H9 (cell line): ENCODE data around the gene DCTN1. TPM values are rescaled to one million over a fixed set of nuclear protein-coding genes. Genes with fewer than 3 reads are reported as not detected.

Source experiments
- DNase-seq: peaks from one replicate; pipeline ENCODE4 v3.0.0-alpha.2; 2017
- H2AFZ ChIP-seq: one replicate; pipeline ENCODE4 v1.6.1; 2013; ENCODE audit warnings: mild to moderate bottlenecking, low read length, control low read depth, moderate library complexity
- H2AK5ac ChIP-seq: 2 replicates; pipeline ENCODE4 v1.6.1; 2013; ENCODE audit warnings: low read length, control low read depth, mixed read lengths; ENCODE audit not compliant: insufficient read length
- H2BK120ac ChIP-seq: one replicate; pipeline ENCODE4 v1.6.1; 2013; ENCODE audit warnings: low read depth, mild to moderate bottlenecking, low read length, control low read depth, inconsistent platforms; ENCODE audit not compliant: poor library complexity, severe bottlenecking
- H2BK12ac ChIP-seq: 2 replicates; pipeline ENCODE4 v1.6.1; 2013; ENCODE audit warnings: low read length, control low read depth, mixed read lengths, low read depth; ENCODE audit not compliant: insufficient read length
- H2BK15ac ChIP-seq: 2 replicates; pipeline ENCODE4 v1.6.1; 2013; ENCODE audit warnings: low read depth, low read length, control low read depth
- H2BK20ac ChIP-seq: one replicate; pipeline ENCODE4 v1.6.1; 2013; ENCODE audit warnings: low read depth, mild to moderate bottlenecking, low read length, control low read depth, inconsistent platforms; ENCODE audit not compliant: poor library complexity, severe bottlenecking
- H2BK5ac ChIP-seq: 2 replicates; pipeline ENCODE4 v1.6.1; 2013; ENCODE audit warnings: low read length, control low read depth, mixed read lengths; ENCODE audit not compliant: insufficient read length
- H3K14ac ChIP-seq: 2 replicates; pipeline ENCODE4 v1.6.1; 2013; ENCODE audit warnings: low read length, control low read depth; ENCODE audit not compliant: insufficient read depth
- H3K18ac ChIP-seq: 2 replicates; pipeline ENCODE4 v1.6.1; 2013; ENCODE audit warnings: low read depth, mild to moderate bottlenecking, mixed read lengths, low read length, control low read depth; ENCODE audit not compliant: insufficient read length
- H3K23ac ChIP-seq: 2 replicates; pipeline ENCODE4 v1.6.1; 2013; ENCODE audit warnings: low read length, control low read depth, mixed read lengths, low read depth; ENCODE audit not compliant: insufficient read length
- H3K23me2 ChIP-seq: 2 replicates; pipeline ENCODE4 v1.6.1; 2013; ENCODE audit warnings: low read depth, mild to moderate bottlenecking, mixed read lengths, low read length, control low read depth; ENCODE audit not compliant: insufficient read length, poor library complexity, severe bottlenecking
- H3K27ac ChIP-seq: 2 replicates; pipeline ENCODE4 v1.5.1; 2013; ENCODE audit warnings: low read length, control low read depth, mixed read lengths, low read depth; ENCODE audit not compliant: insufficient read length
- H3K27me3 ChIP-seq: 2 replicates; pipeline ENCODE4 v1.6.1; 2013; ENCODE audit warnings: low read length, control low read depth, inconsistent platforms; ENCODE audit not compliant: insufficient read depth
- H3K4ac ChIP-seq: 2 replicates; pipeline ENCODE4 v1.6.1; 2013; ENCODE audit warnings: low read depth, mild to moderate bottlenecking, control low read depth, inconsistent platforms, low read length, moderate library complexity
- H3K4me1 ChIP-seq: 2 replicates; pipeline ENCODE4 v1.6.1; 2013; ENCODE audit warnings: low read length, control low read depth, inconsistent platforms; ENCODE audit not compliant: insufficient read depth
- H3K4me2 ChIP-seq: 2 replicates; pipeline ENCODE4 v1.6.1; 2013; ENCODE audit warnings: low read length, control low read depth, mixed read lengths; ENCODE audit not compliant: insufficient read length, insufficient read depth
- H3K56ac ChIP-seq: 2 replicates; pipeline ENCODE4 v1.6.1; 2013; ENCODE audit warnings: low read depth, mild to moderate bottlenecking, mixed read lengths, low read length, control low read depth; ENCODE audit not compliant: insufficient read length
- H3K79me1 ChIP-seq: 2 replicates; pipeline ENCODE4 v1.6.1; 2013; ENCODE audit warnings: low read depth, mild to moderate bottlenecking, moderate library complexity, low read length, control low read depth, inconsistent platforms; ENCODE audit not compliant: insufficient read depth, poor library complexity, severe bottlenecking
- H3K79me2 ChIP-seq: 2 replicates; pipeline ENCODE4 v1.6.1; 2013; ENCODE audit warnings: low read length, control low read depth, inconsistent platforms; ENCODE audit not compliant: insufficient read depth
- H3K9ac ChIP-seq: 2 replicates; pipeline ENCODE4 v1.6.1; 2013; ENCODE audit warnings: low read length, control low read depth, mixed read lengths; ENCODE audit not compliant: insufficient read length; ENCODE audit errors: extremely low read depth
- H3K9me3 ChIP-seq: one replicate; pipeline ENCODE4 v1.6.1; 2013; ENCODE audit warnings: low read depth, low read length, inconsistent platforms; ENCODE audit not compliant: control insufficient read depth
- H3T11ph ChIP-seq: one replicate; pipeline ENCODE4 v1.6.1; 2013; ENCODE audit warnings: mild to moderate bottlenecking, low read length, control low read depth, inconsistent platforms
- H4K20me1 ChIP-seq: one replicate; pipeline ENCODE4 v1.6.1; 2013; ENCODE audit not compliant: control insufficient read depth, insufficient read length, insufficient read depth
- H4K5ac ChIP-seq: 2 replicates; pipeline ENCODE4 v1.6.1; 2013; ENCODE audit warnings: low read depth, mild to moderate bottlenecking, mixed read lengths, low read length, control low read depth; ENCODE audit not compliant: insufficient read length
- H4K8ac ChIP-seq: replicated peaks from 2 replicates; pipeline ENCODE4 v1.6.1; 2013; ENCODE audit warnings: low read length, control low read depth, mixed read lengths, low read depth; ENCODE audit not compliant: insufficient read length
- H4K91ac ChIP-seq: 2 replicates; pipeline ENCODE4 v1.6.1; 2013; ENCODE audit warnings: low read depth, mild to moderate bottlenecking, moderate library complexity, mixed read lengths, low read length, control low read depth; ENCODE audit not compliant: insufficient read length
- H3K27ac Mint-ChIP-seq, 3 experiments: 2 replicates in 2 of 3; 3 replicates in 1 of 3; pipeline ENCODE4 v1.8.0; 2020 to 2021; ENCODE audit warnings: mixed read lengths in 3 of 3, mild to moderate bottlenecking in 1 of 3, moderate library complexity in 1 of 3
- H3K27me3 Mint-ChIP-seq: 2 replicates; pipeline ENCODE4 v1.8.0; 2021; ENCODE audit warnings: low read depth, mild to moderate bottlenecking, moderate library complexity, mixed read lengths
- H3K36me3 Mint-ChIP-seq, 3 experiments: 2 replicates in 2 of 3; 3 replicates in 1 of 3; pipeline ENCODE4 v1.8.0; 2020 to 2021; ENCODE audit warnings: low read depth in 3 of 3, mixed read lengths in 3 of 3; ENCODE audit not compliant: insufficient read depth in 1 of 3
- H3K4me1 Mint-ChIP-seq, 2 experiments: 2 replicates each; pipeline ENCODE4 v1.8.0; 2020; ENCODE audit warnings: mixed read lengths in 2 of 2
- H3K4me3 Mint-ChIP-seq, 2 experiments: 2 replicates in 1 of 2; 3 replicates in 1 of 2; pipeline ENCODE4 v1.8.0; 2020 to 2021; ENCODE audit warnings: mild to moderate bottlenecking in 2 of 2, mixed read lengths in 2 of 2, moderate library complexity in 1 of 2
- H3K9me3 Mint-ChIP-seq, 2 experiments: 2 replicates in 1 of 2; 3 replicates in 1 of 2; pipeline ENCODE4 v1.8.0; 2020; ENCODE audit warnings: mild to moderate bottlenecking in 2 of 2, mixed read lengths in 2 of 2, moderate library complexity in 1 of 2
- CTCF ChIP-seq: fragments of 200-600 bp; sonication (generic); conservative IDR thresholded peaks from 3 replicates; pipeline ENCODE4 v1.8.0; 2021; ENCODE audit warnings: antibody characterized with exemption, mild to moderate bottlenecking
- WGBS: extraction: QIAGEN DNeasy Blood & Tissue Kit; methylation state at CpG from one replicate; pipeline ENCODE4 v1.1.7; 2013; ENCODE audit warnings: missing lambda C conversion rate, low lambda C conversion rate, mixed read lengths; ENCODE audit not compliant: insufficient read length; ENCODE audit errors: extremely low coverage; 5-methylcytosine and 5-hydroxymethylcytosine counted together
- total RNA-seq: library from RNA; stranded (reverse); gene quantifications from 2 replicates; pipeline ENCODE4 v1.2.1, GENCODE V29; 2021

DCTN1 gene
- total RNA-seq, 1 experiment from 2014 or later, result 141 TPM

- WGBS, result no CpG with 5 or more reads among the region's 19 CpGs
Measured at GRCh38 chr2:74374509-74375205, 5.5 kb downstream of the DCTN1 start.

More at GRCh38 chr2:74374509-74375205, 5.5 kb downstream of the DCTN1 start:
- H3K27ac Mint-ChIP-seq, result peak overlapping the region in 2 of 3 experiments; percentile 97 to 99; a peak in 4 of 7 replicates
- no peak overlapping the region for H2BK20ac ChIP-seq
- no peak overlapping the region for H3K9ac ChIP-seq
- no peak overlapping the region for H4K8ac ChIP-seq
- no peak overlapping the region for H3K56ac ChIP-seq
- H2BK120ac ChIP-seq, result no peak overlapping the region
- DNase-seq, result peak; percentile 93
- no peak overlapping the region for H2AFZ ChIP-seq
- peak overlapping the region; percentile 34 for H3K4me2 ChIP-seq
- H3K14ac ChIP-seq, result no peak overlapping the region
- H3K27me3 Mint-ChIP-seq, result no peaks in the 10 kb centered on the region
- peaks cover 26 to 44% (median 42%) of the 10 kb centered on the region in 3 experiments for H3K36me3 Mint-ChIP-seq
- peaks cover 10% of the 10 kb centered on the region for H3K79me1 ChIP-seq
- peak overlapping the region; percentile 65 to 83 for H3K4me3 Mint-ChIP-seq
- no peaks in the 10 kb centered on the region for H3K9me3 Mint-ChIP-seq
- H3K27me3 ChIP-seq, result no peaks in the 10 kb centered on the region
- no peaks in the 10 kb centered on the region for H3K9me3 ChIP-seq
- no peak overlapping the region for H4K91ac ChIP-seq
- H3T11ph ChIP-seq, result no peak overlapping the region
- H3K4me1 Mint-ChIP-seq, result peaks cover 32 to 42% of the 10 kb centered on the region in 2 experiments
- H3K27ac ChIP-seq, result no peak overlapping the region
- peaks cover 7% of the 10 kb centered on the region for H3K4me1 ChIP-seq
- no peak overlapping the region for H2AK5ac ChIP-seq
- H3K79me2 ChIP-seq, result peaks cover 4% of the 10 kb centered on the region; the same call in 1 of the 2 replicates
- H2BK12ac ChIP-seq, result no peak overlapping the region
- no peak overlapping the region for H2BK5ac ChIP-seq
- H4K5ac ChIP-seq, result no peak overlapping the region
- H3K18ac ChIP-seq, result no peak overlapping the region
- no peaks in the 10 kb centered on the region for H3K23me2 ChIP-seq
- H3K23ac ChIP-seq, result no peak overlapping the region
- no peak overlapping the region for H2BK15ac ChIP-seq
- no peak for TF ChIP-seq CTCF
- H4K20me1 ChIP-seq, result no peaks in the 10 kb centered on the region
- H3K4ac ChIP-seq, result no peak overlapping the region
